Measurements from ENCODE around the gene ATP7A.
"Not testable (repeated sequence)": the region's sequence is repeated elsewhere in the genome, so short reads cannot be mapped to it uniquely, and the experiment has no call there.

The ATP7A gene

DNA sequence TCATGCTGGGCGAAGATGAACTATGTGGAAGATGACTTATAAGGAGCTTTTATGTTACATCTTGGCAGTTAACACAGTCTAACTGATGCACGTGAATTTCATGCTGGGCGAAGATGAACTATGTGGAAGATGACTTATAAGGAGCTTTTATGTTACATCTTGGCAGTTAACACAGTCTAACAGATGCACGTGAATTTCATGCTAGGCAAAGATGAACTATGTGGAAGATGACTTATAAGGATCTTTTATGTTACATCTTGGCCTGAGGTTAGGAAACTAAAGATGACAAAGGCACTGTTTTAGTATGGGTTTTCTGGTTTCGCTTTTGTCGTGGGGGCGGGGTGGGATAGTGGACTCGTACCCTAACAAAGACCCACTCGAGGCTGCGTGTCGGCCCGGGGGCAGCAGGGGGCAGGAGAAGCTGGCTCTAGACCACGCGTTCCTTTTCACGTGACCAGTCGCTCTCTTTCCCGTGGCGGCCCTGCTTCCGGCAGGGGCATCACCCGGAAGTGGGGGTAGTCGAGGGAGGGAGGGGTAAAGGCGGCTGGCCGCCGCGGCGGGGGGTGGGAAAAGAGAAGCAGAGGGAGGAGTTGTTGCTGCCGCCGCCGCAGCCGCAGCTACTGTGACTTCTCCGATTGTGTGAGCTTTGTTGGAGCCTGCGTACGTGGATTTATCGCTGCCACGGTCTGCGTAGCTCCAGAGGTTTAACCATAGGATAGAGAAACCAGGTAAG lies at the start of gene ATP7A:
TSS of gene ATP7A (plus strand) at position 586 of the 733 bp plus-strand sequence. CDS start 60,949 bp downstream, outside the sequence.
- peak; percentile 83 for DNase-seq (ENCODE audit: low read depth)

DNA sequence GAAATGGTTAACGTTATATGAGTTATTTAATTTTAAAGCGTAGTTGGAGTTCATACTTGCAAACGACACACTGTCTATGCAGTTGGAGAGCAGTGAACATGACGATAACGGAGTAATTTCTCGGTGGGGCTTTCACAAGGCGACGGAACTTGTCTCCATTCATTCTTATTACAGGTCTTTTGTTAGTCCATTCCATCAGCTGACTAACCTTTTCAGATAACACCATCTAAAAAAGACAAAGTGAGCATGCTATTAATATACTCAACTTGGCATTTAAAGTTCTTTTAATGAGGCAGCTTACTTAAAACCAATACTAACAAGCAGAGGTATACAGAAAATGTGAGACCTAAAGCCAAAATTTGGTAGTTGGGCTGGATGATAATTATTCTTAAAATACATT lies 35.1 kb upstream of the ATP7A start:
- DNase-seq (ENCODE audit: low read depth) = no peak

DNA sequence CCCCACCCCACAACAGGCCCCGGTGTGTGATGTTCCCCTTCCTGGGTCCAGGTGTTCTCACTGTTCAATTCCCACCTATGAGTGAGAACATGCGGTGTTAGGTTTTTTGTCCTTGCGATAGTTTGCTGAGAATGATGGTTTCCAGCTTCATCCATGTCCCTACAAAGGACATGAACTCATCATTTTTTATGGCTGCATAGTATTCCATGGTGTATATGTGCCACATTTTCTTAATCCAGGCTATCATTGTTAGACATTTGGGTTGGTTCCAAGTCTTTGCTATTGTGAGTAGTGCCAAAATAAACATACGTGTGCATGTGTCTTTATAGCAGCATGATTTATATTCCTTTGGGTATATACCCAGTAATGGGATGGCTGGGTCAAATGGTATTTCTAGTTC lies 29.1 kb upstream of the ATP7A start:
- DNase-seq (ENCODE audit: low read depth) = not testable (repeated sequence)

DNA sequence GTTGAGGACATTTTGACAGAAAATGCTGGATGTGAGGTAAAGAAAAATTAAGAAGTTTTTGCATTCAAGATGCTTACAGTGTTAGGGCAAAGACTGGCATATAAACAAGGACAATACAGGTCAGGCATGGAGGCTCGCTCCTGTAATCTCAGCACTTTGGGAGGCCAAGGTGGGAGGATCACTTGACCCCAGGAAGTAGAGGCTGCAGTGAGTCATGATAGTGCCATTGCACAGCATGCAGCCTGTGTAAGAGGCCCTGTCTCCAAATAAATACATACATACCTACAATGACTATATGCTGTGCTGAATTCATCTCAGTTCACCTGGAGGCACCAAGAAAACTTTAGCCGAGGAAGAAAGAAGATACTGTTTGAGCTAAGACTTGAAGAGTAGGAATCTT lies 17.6 kb upstream of the ATP7A start:
- DNase-seq (ENCODE audit: low read depth) = no peak

DNA sequence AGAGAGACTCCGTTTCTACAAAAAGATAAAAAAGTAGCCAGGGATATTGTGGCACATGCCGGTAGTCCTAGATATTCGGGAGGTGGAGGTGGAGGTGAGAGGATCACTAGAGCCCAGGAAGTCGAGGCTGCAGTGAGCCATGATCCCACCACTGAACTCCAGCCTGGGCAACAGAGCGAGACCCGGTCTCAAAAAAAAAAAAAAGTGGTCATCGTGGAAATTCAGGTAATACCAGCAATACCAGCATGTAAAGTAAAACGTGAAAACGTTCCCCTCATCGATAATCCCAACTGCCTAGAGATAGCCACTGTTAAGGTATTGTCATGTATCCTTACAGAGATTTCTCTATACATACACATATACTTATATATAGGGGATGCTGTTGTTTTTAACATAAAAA lies 16.8 kb upstream of the ATP7A start:
- no peak for DNase-seq (ENCODE audit: low read depth)

DNA sequence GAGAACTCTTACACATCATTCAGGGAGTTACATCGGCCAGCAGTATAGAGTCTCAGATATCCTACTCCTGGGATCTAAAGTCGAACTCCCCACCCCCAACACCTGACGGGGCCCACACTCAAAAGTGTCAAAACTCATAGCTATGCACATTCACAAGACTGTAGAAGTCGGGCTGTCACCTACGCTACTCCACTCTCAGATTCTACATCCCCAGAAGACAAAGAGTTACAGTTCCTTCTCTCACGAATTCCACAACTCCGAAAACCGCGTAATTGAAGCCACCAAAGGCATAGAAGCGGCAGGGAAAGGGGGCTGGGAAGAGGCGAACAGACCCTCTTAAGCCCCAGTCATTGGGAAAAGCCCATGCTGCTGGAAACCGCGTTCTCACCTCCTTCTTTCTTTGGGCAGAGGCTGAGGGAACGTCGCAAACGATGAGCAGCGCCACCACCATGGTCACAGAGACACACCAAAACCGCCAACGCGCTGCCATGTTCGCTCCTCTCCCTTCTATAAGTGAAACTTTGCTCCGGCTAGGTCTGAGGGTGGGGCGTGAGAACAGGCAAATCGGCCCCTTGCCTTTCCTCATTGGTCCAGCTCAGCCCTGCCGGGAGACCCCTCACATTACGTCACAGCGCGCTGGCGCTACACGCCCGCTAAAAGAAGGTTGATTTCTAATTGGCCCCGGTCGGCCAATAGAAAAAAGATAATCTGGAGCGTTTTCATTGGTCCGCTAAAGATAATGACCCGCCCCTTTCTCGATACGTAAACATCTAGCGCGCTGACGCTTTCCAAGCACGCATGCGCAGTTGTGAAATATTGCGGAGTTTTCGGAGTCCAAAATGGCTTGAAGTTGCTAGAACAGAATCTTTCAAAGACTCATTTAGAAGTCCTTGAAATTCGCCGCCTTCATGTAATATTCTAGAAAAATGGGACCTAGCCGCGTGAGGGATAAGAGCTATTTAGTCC lies 15.3 kb upstream of the ATP7A start, which contains the start of gene MAGT1:
TSS of gene MAGT1 (minus strand) at position 515 of the 966 bp plus-strand sequence. CDS start at position 490, 25 bp downstream.
- peak; percentile 74 for DNase-seq (ENCODE audit: low read depth)

DNA sequence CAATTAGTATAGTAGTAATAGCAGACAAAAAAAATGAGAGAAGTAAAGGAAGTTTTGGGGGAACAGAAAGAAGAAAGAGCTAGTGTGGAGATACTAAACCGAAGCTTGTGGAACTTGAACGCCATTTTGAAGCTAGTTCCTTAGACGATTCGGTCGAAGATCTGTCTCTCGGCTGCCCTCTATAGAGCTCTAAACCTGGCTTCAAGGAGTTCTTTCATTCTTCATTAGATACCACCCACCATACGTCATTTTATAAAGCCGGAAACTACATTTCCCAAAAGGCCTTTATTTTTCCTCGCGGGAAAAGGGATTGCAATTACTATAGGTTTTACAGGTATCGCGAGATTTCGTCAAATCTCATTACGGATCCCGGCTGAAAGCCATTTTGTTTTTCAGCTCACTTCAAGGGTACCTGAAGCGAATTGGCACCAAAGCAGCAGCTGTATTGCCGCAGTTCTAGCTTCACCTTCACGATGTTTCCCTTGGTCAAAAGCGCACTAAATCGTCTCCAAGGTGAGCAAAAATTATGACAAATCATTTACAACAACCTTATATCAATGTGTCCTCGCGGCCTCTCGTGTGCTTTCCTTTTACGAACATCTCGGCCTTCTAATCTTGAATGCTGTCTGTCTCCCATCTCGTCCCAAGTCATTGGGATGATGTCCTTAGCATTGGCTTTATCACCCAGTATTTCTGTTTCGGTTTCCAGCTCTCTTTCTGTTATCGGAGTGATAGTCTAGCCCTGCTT lies 11.2 kb upstream of the ATP7A start, which contains the start of gene COX7B:
TSS of gene COX7B (plus strand) at position 388 of the 748 bp plus-strand sequence. CDS start at position 474, 86 bp downstream.
- DNase-seq (ENCODE audit: low read depth) = peak; percentile 26

DNA sequence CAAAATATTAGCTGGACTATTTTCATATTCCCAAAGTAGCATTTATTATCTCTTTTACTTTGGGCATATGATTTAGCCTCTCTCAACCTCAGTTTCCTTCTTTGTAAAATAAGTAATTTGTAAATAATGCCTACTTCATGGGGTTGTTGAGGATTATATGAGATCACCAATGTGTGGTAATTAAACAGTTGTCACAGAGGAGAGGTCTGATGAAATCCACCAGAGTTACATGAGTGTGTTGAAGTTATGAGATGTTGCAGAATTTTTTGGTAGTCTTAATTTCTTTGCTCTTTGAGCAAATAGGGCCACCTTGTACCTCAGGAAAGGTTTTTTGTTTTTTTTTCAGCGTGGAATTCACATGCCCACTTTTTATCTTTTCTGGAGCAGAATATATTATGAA lies 9.8 kb upstream of the ATP7A start:
- DNase-seq (ENCODE audit: low read depth) = no peak

DNA sequence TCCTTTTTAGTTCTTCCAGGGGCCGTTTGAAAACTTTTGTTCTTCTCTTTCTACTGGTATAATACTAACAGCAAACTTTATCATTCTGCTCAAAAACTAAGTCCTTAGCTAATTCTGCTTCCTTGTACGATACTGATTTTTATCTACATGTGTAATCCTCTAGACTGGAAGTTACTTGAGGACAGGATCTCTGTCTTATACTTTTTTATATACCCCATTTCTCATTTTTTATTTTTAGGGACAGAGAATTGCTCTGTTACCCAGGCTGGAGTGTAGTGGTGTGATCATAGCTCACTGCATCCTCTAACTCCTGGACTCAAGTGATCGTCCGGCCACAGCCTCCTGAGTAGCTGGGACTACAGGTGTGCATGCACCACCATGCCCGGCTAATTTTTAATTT lies 9.0 kb upstream of the ATP7A start:
- no peak for DNase-seq (ENCODE audit: low read depth)

DNA sequence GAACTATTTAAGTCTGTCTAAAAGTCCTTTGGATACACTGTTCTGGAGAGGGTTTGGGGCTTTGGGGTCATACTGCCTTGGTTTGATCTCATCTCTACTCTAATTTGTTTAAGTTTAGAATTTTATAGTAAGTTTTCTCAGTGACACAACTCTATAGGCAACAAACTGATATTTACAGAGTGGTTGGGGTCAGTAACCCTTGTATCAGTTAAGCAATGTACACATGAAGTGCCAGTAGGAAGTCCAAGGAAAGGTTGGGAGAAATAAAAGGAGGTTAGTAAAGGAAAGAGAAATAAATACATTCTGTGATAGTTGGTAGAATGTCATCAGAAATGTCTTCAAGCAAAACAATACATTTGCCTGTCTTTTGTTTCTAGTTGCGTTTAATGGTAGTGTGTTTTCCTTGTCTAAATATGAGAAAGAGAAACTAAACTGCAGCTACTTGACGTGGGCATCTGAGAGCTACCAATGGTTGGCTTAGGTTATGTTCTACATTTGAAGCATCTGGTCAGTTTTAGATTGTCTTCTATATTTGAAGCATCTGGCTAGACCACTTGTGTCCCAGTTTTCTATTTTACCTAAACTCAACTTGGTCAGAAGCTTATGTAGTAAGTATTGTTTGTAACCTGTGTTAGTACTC lies 6.9 kb downstream of the ATP7A start:
- DNase-seq (ENCODE audit: low read depth) = no peak

DNA sequence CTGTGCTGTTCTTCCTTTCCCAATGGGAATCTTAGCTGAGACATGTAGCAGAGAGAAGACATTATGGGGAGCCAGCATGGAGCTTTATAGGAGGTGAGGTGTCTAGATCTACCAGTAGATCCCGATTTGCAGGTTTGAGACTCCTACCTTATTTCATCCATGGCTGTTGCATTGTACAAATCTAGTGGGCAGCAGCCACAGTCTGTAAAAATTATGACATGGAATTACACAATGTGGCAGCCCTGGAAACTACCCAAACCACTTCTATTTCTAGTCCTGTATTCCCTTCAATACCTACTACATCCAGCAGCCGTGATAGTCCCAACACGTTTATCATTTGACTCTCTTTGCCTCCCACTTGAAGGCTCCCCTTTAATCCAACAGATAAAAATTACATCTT lies 8.1 kb downstream of the ATP7A start:
- no peak for DNase-seq (ENCODE audit: low read depth)

DNA sequence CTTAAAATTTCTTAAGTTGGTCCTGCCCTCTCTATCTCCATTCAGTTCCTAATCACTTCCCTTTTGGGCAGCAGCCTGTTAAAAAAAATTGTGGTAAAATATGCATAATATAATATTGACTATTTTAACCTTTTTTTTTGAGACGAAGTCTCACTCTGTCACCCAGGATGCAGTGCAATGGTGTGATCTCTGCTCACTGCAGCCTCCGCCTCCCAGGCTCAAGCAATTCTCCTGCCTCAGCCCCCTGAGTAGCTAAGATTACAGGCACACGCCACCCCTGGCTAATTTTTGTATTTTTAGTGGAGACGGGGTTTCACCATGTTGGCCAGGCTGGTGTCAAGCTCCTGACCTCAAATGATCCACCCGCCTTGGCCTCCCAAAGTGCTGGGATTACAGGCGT lies 8.9 kb downstream of the ATP7A start:
- not testable (repeated sequence) for DNase-seq (ENCODE audit: low read depth)

DNA sequence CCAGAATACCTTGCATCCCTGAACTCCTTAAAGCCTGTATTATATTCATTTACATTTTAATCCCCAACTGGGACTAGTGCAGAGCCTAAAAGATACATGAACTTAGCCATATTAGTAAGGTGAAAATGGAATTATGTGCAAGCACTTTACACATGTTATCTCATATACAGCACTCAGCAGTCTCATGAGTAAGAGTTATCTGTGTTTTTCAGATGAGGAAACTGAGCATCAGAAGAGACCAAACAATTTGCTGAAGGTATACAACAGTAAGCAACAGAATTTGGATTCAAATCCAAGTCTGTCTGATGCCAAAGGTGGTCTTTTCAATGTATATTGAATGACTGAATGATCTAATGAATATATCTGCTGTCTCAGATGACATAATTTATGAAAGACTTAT lies 12.3 kb downstream of the ATP7A start:
- DNase-seq (ENCODE audit: low read depth) = no peak

DNA sequence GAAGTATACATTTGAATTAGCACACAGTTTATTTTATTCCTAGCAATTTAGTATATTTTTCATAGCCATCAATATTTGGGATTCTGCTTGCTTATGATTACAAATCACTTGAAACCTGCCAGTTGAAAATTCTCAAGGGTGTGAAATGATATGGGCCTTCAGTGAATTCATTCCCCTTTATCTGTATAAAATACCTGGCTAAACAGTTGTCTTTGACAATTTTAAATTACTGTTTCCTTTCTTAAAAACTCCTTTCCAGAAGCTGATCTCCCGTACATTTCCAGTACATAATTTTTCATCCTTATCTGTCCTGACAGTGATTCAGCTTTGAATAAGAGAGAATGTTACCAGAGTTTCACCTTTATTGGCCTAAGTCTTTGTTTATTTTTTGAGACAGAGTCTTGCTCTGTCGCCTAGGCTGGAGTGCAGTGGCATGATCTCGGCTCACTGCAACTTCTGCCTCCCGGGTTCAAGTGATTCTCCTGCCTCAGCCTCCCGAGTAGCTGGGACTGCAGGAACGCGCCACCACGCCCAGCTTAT lies 13.9 kb downstream of the ATP7A start:
- DNase-seq (ENCODE audit: low read depth) = no peak

DNA sequence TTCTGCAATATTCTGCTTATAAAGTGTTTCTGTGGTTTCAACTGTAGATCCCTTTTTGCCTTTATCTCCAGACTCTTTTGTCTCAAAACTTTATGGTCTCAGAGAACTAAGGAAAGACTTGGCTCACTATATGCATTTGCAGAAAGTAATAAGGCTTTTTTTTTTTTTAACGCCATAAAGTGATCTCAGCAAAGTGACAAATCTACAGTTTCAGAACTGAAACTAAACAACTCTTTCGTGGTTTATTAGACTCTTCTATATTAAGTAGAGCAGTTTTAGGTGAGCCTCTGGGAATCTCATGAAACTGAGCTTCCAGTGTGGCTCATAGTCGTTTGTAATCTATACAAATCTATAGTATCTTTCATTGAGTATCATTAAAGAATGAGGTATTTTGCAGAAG lies 15.3 kb downstream of the ATP7A start:
- no peak for DNase-seq (ENCODE audit: low read depth)

DNA sequence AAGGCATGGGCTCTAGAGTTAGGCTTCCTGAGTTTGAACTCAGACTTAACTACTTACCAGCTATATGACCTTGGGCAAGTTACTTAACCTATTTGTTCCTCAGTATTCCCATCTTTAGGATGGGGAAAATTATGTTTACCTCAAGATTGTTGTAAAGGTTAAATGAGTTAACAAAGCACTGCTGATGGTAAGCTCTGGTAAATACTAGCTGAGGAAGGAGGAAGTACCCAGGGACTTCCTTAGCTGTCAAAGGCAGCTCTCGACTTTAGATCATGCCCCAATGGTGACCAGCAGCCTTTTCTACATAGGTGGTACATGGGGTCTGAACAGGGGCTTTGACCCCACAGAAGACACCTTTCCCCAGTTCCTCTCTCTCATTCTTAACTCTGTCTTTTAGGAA lies 20.1 kb downstream of the ATP7A start:
- no peak for DNase-seq (ENCODE audit: low read depth)

DNA sequence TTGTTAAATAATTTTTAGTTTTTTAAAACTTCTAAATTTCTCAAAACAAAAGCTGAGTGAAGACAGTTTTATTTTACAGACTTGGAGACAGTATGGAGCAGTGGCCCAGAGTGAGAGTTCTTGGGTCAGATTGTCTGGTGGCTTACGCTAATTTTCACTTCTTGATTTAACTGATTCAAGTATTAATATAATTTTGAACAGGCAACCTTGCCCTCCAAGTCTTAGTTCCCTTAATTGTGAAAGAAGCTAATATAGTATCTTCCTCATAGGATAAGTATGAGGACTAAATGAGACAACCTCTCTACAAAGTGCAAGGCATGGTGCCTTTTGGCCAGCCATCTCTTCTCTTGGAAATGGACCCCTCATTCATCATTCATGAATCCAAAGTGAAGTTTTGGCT lies 25.4 kb downstream of the ATP7A start:
- no peak for DNase-seq (ENCODE audit: low read depth)

DNA sequence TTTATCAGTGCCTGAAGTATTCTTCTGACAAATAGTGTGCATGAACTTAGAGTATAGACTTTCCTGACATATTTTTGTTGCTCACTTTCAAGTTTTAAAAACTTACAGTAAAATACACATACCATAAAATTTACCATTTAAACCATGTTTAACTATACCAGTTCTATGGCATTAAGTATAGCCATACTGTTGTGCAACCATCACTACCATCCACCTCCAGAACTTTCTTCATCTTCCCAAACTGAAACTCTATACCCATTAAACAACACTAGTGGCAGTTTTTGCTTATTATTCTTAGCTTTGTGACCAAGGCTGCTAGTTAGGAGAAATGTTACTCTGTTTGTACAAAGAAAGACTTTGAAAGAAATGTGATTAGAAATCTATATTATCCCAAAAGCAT lies 25.8 kb downstream of the ATP7A start:
- DNase-seq (ENCODE audit: low read depth) = no peak

DNA sequence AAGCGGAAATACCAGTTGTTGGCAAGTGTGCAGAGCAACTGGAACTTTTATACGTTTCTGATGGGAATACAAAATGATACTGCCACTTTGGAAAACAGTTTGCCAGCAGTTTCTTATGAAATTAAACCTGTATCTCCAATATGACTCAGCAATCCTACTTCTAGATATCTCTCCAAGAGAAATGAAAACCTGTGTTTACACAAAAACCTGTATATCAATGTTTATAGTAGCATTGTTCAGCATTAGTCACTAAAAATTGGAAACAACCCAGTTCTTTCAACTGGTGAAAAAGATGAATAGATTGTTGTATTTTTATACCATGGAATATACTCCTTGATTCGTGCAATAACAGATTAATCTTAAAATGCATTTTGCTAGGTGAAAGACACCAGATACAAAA lies 26.8 kb downstream of the ATP7A start:
- no peak for DNase-seq (ENCODE audit: low read depth)

DNA sequence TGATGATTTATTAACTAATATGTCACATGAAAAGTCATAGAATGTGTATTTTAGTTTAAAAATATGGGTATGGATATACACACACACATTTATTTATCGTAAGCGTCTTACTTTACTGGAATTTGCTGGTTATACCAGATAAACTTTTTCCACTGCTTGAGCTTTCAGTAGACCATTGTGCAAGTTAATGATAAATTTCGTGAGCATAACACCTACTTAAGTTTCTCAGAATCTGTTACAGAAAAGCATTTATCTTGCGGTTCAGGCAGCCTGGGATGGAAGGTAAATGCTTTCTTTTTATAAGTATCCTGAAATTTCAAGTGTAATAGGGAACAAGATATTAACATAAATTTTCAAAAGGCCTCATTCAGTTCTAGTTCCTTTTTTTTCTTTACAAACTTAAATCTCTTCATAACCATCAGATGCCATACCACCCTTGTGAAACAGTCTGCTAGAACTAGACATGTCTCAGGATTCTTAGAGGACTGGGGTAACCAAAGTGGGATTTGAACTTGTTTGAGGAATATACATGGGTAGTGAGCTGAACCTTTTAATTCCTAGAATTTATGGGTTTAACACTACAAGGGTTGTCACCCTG lies 27.7 kb downstream of the ATP7A start:
- DNase-seq (ENCODE audit: low read depth) = no peak

DNA sequence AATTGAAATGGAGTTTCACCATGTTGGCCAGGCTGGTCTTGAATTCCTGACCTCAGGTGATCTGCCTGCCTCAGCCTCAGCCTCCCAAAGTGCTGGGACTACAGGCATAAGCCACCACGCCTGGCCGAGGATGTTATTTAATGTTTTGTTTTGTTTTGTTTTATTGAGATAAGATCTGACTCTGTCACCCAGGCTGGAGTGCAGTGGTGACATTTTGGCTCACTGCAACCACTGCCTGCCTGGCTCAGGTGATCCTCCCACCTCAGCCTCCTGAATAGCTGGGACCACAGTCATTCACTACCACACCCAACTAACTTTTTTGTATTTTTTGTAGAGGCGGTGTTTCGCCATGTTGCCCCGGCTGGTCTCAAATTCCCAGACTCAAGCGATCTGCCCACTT lies 34.5 kb downstream of the ATP7A start:
- DNase-seq (ENCODE audit: low read depth) = not testable (repeated sequence)
